A549 (cell line): ENCODE results near the gene KRTAP20-2.

ENCODE experiments used
- CTCF ChIP-seq: fragments of >200 bp; sonication (Bioruptor Twin); formaldehyde crosslinking; IDR thresholded peaks from 3 replicates; pipeline ENCODE4 v1.5.1; 2016
- EP300 ChIP-seq, 2 experiments: fragments of >200 bp; sonication (Bioruptor Twin); formaldehyde crosslinking; IDR thresholded peaks; 2 replicates in 1 of 2; 3 replicates in 1 of 2; pipeline ENCODE4 v1.6.1; 2016 to 2017
- HES2 ChIP-seq: fragments of >200 bp; sonication (Bioruptor Twin); formaldehyde crosslinking; IDR thresholded peaks from 2 replicates; pipeline ENCODE4 v1.6.1; 2016
- MAX ChIP-seq: IDR thresholded peaks from 2 replicates; pipeline ENCODE4 v1.6.1; 2012
- NFE2L2 ChIP-seq: fragments of 150-350 bp; conservative IDR thresholded peaks from 2 replicates; pipeline ENCODE4 v1.6.1; 2014; ENCODE audit warnings: low read length
- PBX3 ChIP-seq: IDR thresholded peaks from 2 replicates; pipeline ENCODE4 v1.6.1; 2012
- REST ChIP-seq: fragments of 200-600 bp; sonication (generic); IDR thresholded peaks from 2 replicates; pipeline ENCODE4 v1.6.1; 2016; ENCODE audit warnings: antibody characterized with exemption, mild to moderate bottlenecking, moderate library complexity

GRCh38 chr21:30615199-30615598, 19.8 kb upstream of the KRTAP20-2 start:
- TF ChIP-seq CTCF: no peak
- no peak for TF ChIP-seq EP300 (IDR thresholded peaks at IDR 0.05)
- no peak for TF ChIP-seq HES2
- TF ChIP-seq REST: no peak
- TF ChIP-seq PBX3: no peak
- no peak for TF ChIP-seq NFE2L2
- no peak for TF ChIP-seq MAX
